HepG2 (cell line): ENCODE data around the gene ALDH3A2. TPM values are rescaled to one million over a fixed set of nuclear protein-coding genes. Genes with fewer than 3 reads are reported as not detected.

Experiments used
- E2F2 ChIP-seq: sonication (generic); formaldehyde crosslinking; IDR thresholded peaks from 2 replicates; pipeline ENCODE4 v1.4.0; 2020; ENCODE audit warnings: missing genetic modification reagents, borderline replicate concordance
- ISL2 ChIP-seq: sonication (generic); formaldehyde crosslinking; IDR thresholded peaks from 2 replicates; pipeline ENCODE4 v1.5.0; 2020; ENCODE audit warnings: missing genetic modification reagents
- NFATC3 ChIP-seq: sonication (generic); formaldehyde crosslinking; IDR thresholded peaks from 2 replicates; pipeline ENCODE4 v1.5.1; 2020; ENCODE audit warnings: mild to moderate bottlenecking, missing genetic modification reagents
- NFE2L2 ChIP-seq: fragments of 150-350 bp; IDR thresholded peaks from 2 replicates; pipeline ENCODE4 v1.6.1; 2014; ENCODE audit warnings: low read length
- NFKBIZ ChIP-seq: IDR thresholded peaks from 2 replicates; pipeline ENCODE4 v1.6.1; 2018; ENCODE audit warnings: missing genetic modification reagents, missing compliant biosample characterization
- PAX8 ChIP-seq: sonication (generic); formaldehyde crosslinking; IDR thresholded peaks from 2 replicates; pipeline ENCODE4 v1.8.0; 2022; ENCODE audit warnings: mild to moderate bottlenecking, missing genetic modification reagents, borderline replicate concordance
- POLR2AphosphoS5 ChIP-seq: IDR thresholded peaks from 2 replicates; pipeline ENCODE4 v1.6.1; 2012; ENCODE audit warnings: low read depth, low read length
- RAD21 ChIP-seq: fragments of 450-650 bp; formaldehyde crosslinking; IDR thresholded peaks from 2 replicates; pipeline ENCODE4 v1.5.0; 2020; ENCODE audit warnings: mild to moderate bottlenecking
- TFDP2 ChIP-seq: sonication (generic); formaldehyde crosslinking; IDR thresholded peaks from 2 replicates; pipeline ENCODE4 v1.4.0; 2020; ENCODE audit warnings: missing genetic modification reagents
- YEATS4 ChIP-seq: sonication (generic); formaldehyde crosslinking; IDR thresholded peaks from 2 replicates; pipeline ENCODE4 v1.4.0; 2020; ENCODE audit warnings: missing genetic modification reagents, borderline replicate concordance
- ZFAT ChIP-seq: sonication (generic); formaldehyde crosslinking; conservative IDR thresholded peaks from 2 replicates; pipeline ENCODE4 v1.8.1; 2023; ENCODE audit warnings: missing genetic modification reagents, inconsistent platforms
- ZFP90 ChIP-seq: sonication (generic); formaldehyde crosslinking; IDR thresholded peaks from 2 replicates; pipeline ENCODE4 v1.8.0; 2022; ENCODE audit warnings: missing genetic modification reagents, mild to moderate bottlenecking, inconsistent platforms, borderline replicate concordance
- ZGPAT ChIP-seq: IDR thresholded peaks from 2 replicates; pipeline ENCODE4 v1.6.1; 2016; ENCODE audit warnings: mild to moderate bottlenecking
- ZNF18 ChIP-seq: sonication (generic); formaldehyde crosslinking; IDR thresholded peaks from 2 replicates; pipeline ENCODE4 v1.8.0; 2022; ENCODE audit warnings: mild to moderate bottlenecking, missing genetic modification reagents; ENCODE audit not compliant: insufficient replicate concordance
- ZNF253 ChIP-seq: sonication (generic); formaldehyde crosslinking; IDR thresholded peaks from 2 replicates; pipeline ENCODE4 v1.8.0; 2022; ENCODE audit warnings: mild to moderate bottlenecking, missing genetic modification reagents, borderline replicate concordance
- ZNF256 ChIP-seq: sonication (generic); formaldehyde crosslinking; conservative IDR thresholded peaks from 2 replicates; pipeline ENCODE4 v1.4.0; 2020; ENCODE audit warnings: missing genetic modification reagents
- ZNF484 ChIP-seq: sonication (generic); formaldehyde crosslinking; IDR thresholded peaks from 2 replicates; pipeline ENCODE4 v1.5.1; 2020; ENCODE audit warnings: mild to moderate bottlenecking, low read depth, missing genetic modification reagents, borderline replicate concordance
- ZNF710 ChIP-seq: sonication (generic); formaldehyde crosslinking; IDR thresholded peaks from 2 replicates; pipeline ENCODE4 v1.5.0; 2020; ENCODE audit warnings: mild to moderate bottlenecking, missing genetic modification reagents, borderline replicate concordance
- polyA plus RNA-seq, 8 experiments: library from polyadenylated mRNA; depleted of rRNA in 3 of 8; stranded (reverse) in 7 of 8; unstranded in 1 of 8; fragments of >200 nt; fragmentation: Illumina TruSeq in 4 of 8; extraction: Trizol in 4 of 8; gene quantifications; 2 replicates each; pipeline versions ENCODE4 v1.2.1 to v1.2.3, GENCODE V29; 2011 to 2016; ENCODE audit warnings: low read depth in 4 of 8, missing spikeins in 1 of 8, mixed read lengths in 1 of 8; ENCODE audit not compliant: insufficient read depth in 1 of 8
- total RNA-seq, 5 experiments: library from RNA; depleted of rRNA; stranded (reverse); fragments of >200 nt; fragmentation: Illumina TruSeq; extraction: Trizol; gene quantifications; 2 replicates each; pipeline ENCODE4 v1.2.3, GENCODE V29; 2016; ENCODE audit warnings: low read depth in 1 of 5
- TF ChIP-seq, protein P1 (sequence below): sonication (generic); formaldehyde crosslinking; IDR thresholded peaks from 2 replicates; pipeline ENCODE4 v1.8.0; 2022; ENCODE audit warnings: mild to moderate bottlenecking, missing genetic modification reagents, moderate library complexity
- TF ChIP-seq, protein P2 (sequence below): sonication (generic); formaldehyde crosslinking; IDR thresholded peaks from 2 replicates; pipeline ENCODE4 v1.4.0; 2020; ENCODE audit warnings: mild to moderate bottlenecking, low read depth, missing genetic modification reagents

The ALDH3A2 gene
- total and polyA plus RNA-seq, 2 of the 13 experiments (the other 11 are each of a cell fraction or from before 2014, with no cell fraction given) = 80.8 to 180 TPM

DNA sequence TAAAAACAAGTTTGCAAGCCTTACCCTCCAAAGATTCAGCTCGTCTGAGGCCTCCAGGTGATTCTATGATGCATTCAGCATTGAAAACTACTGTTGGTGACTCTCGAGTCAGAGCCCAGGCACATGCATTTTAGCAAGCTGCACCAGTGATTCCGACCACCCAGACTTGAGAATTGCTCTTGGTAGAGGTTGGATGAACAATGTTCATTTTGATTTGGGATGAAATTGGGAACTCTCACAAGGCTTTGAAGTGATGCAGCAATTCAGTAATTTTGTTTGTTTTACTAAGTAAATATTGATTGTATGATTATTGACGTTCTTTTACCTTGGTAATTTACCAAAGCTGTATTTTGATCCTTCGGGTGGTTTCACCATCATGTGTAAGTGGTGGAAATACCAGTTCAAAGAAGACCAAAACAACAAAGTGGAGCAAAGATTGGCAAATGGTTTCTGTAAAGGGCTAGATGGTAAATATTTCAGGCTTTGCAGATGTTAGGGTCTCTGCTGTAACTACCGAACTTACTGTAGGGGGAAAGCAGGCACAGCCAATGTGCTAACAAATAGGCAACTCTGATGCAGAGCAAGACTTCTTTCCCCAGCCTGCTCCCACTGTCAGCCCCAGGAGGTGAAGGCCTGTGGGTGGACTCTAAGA lies 11.8 kb downstream of the ALDH3A2 start (continued):
- TF ChIP-seq TFDP2 (CRISPR knock-in tag) (no peak; the same call in 1 of the 2 replicates), ZNF484 (CRISPR knock-in tag) (no peak), NFKBIZ (CRISPR knock-in tag) (peak; percentile 53; the same call in 1 of the 2 replicates), ZFAT (CRISPR knock-in tag) (no peak), NFE2L2 (0 out of 2 replicates have a peak, but pooled peaks have one; percentile 14), POLR2AphosphoS5 (no peak; the same call in 1 of the 2 replicates), ISL2 (CRISPR knock-in tag) (peak; percentile 99), ZFP90 (CRISPR knock-in tag) (no peak), PAX8 (no peak), RAD21 (CRISPR knock-in tag) (peak; percentile 7; the same call in 1 of the 2 replicates), NFATC3 (CRISPR knock-in tag) (no peak), YEATS4 (CRISPR knock-in tag) (peak; percentile 43), ZNF253 (CRISPR knock-in tag) (no peak), ZGPAT (CRISPR knock-in tag) (peak; percentile 98), ZNF256 (CRISPR knock-in tag) (no peak), ZNF18 (no peak), ZNF710 (no peak), E2F2 (CRISPR knock-in tag) (no peak)
- TF ChIP-seq, protein P1, sequence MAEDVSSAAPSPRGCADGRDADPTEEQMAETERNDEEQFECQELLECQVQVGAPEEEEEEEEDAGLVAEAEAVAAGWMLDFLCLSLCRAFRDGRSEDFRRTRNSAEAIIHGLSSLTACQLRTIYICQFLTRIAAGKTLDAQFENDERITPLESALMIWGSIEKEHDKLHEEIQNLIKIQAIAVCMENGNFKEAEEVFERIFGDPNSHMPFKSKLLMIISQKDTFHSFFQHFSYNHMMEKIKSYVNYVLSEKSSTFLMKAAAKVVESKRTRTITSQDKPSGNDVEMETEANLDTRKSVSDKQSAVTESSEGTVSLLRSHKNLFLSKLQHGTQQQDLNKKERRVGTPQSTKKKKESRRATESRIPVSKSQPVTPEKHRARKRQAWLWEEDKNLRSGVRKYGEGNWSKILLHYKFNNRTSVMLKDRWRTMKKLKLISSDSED (CRISPR knock-in tag) = no peak
- TF ChIP-seq, protein P2, sequence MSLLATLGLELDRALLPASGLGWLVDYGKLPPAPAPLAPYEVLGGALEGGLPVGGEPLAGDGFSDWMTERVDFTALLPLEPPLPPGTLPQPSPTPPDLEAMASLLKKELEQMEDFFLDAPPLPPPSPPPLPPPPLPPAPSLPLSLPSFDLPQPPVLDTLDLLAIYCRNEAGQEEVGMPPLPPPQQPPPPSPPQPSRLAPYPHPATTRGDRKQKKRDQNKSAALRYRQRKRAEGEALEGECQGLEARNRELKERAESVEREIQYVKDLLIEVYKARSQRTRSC = no peak
